ENCODE results near the gene CLEC16A. TPM values are rescaled to one million over a fixed set of nuclear protein-coding genes. Genes with fewer than 3 reads are reported as not detected.

The CLEC16A gene
- total RNA-seq, 2 donors from 2014 or later = 46.6 to 47.6 TPM

- Histone ChIP-seq H3K4me3 (no peak overlapping the region), H3K36me3 (no peaks in the 10 kb centered on the region), H3K27me3 (replicated peaks; ENCODE audit: insufficient read depth) (no peaks in the 10 kb centered on the region), H3K4me1 (ENCODE audit: control insufficient read depth in 1 of 2, low read depth in 2 of 2) (peaks cover 9 to 29% of the 10 kb centered on the region in 2 donors), H3K9me3 (no peaks in the 10 kb centered on the region), H3K27ac (peak overlapping the region in 1 of 2 donors; percentile 34)
- no peak for DNase-seq (ENCODE audit: low spot score)
- TF ChIP-seq CTCF (IDR thresholded peaks at IDR 0.05) = no peak
- peak; percentile 52 for ATAC-seq (ENCODE audit: insufficient number of reproducible peaks, low FRiP score, low read depth)
Observed at GRCh38 chr16:11190588-11191560, 246.5 kb downstream of the CLEC16A start.

- Histone ChIP-seq H3K4me3 (no peak overlapping the region), H3K27me3 (replicated peaks; ENCODE audit: insufficient read depth) (no peaks in the 10 kb centered on the region), H3K4me1 (ENCODE audit: control insufficient read depth in 1 of 2, low read depth in 2 of 2) (peaks cover 9 to 29% of the 10 kb centered on the region in 2 donors), H3K36me3 (no peaks in the 10 kb centered on the region), H3K27ac (no peak overlapping the region), H3K9me3 (no peaks in the 10 kb centered on the region)
- TF ChIP-seq CTCF (IDR thresholded peaks at IDR 0.05) = no peak
- DNase-seq (ENCODE audit: low spot score) = no peak
- no peak for ATAC-seq (ENCODE audit: insufficient number of reproducible peaks, low FRiP score, low read depth)
Observed at GRCh38 chr16:11191665-11192064, 247.3 kb downstream of the CLEC16A start.

- TF ChIP-seq CTCF (IDR thresholded peaks at IDR 0.05) = no peak
- H3K27ac ChIP-seq = no peak overlapping the region
- H3K27me3 ChIP-seq (replicated peaks; ENCODE audit: insufficient read depth) = no peaks in the 10 kb centered on the region
- H3K36me3 ChIP-seq = no peaks in the 10 kb centered on the region
- ATAC-seq (ENCODE audit: insufficient number of reproducible peaks, low FRiP score, low read depth) (no peak), DNase-seq (ENCODE audit: low spot score) (no peak)
- H3K9me3 ChIP-seq = no peaks in the 10 kb centered on the region
- no peak overlapping the region for H3K4me3 ChIP-seq
- H3K4me1 ChIP-seq (ENCODE audit: control insufficient read depth in 1 of 2, low read depth in 2 of 2) = peaks cover 9 to 28% of the 10 kb centered on the region in 2 donors
Observed at GRCh38 chr16:11193494-11193893, 249.1 kb downstream of the CLEC16A start.

- DNase-seq (ENCODE audit: low spot score) = no peak
- Histone ChIP-seq H3K4me3 (no peak overlapping the region), H3K4me1 (ENCODE audit: control insufficient read depth in 1 of 2, low read depth in 2 of 2) (peaks cover 9 to 16% of the 10 kb centered on the region in 2 donors), H3K27ac (no peak overlapping the region), H3K9me3 (no peaks in the 10 kb centered on the region), H3K36me3 (no peaks in the 10 kb centered on the region), H3K27me3 (replicated peaks; ENCODE audit: insufficient read depth) (no peaks in the 10 kb centered on the region)
- TF ChIP-seq CTCF (IDR thresholded peaks at IDR 0.05) = no peak
- ATAC-seq (ENCODE audit: insufficient number of reproducible peaks, low FRiP score, low read depth) = no peak
Observed at GRCh38 chr16:11194913-11195312, 250.5 kb downstream of the CLEC16A start.

GRCh38 chr16:11196286-11196828, 252.0 kb downstream of the CLEC16A start:
- H3K36me3 ChIP-seq = no peaks in the 10 kb centered on the region
- no peak overlapping the region for H3K27ac ChIP-seq

More at GRCh38 chr16:11196286-11196828, 252.0 kb downstream of the CLEC16A start:
- DNase-seq (ENCODE audit: low spot score) (no peak), ATAC-seq (ENCODE audit: insufficient number of reproducible peaks, low FRiP score, low read depth) (no peak)
- Histone ChIP-seq H3K4me3 (no peak overlapping the region), H3K4me1 (ENCODE audit: control insufficient read depth in 1 of 2, low read depth in 2 of 2) (peaks cover 0 to 3% of the 10 kb centered on the region in 2 donors), H3K27me3 (replicated peaks; ENCODE audit: insufficient read depth) (no peaks in the 10 kb centered on the region), H3K9me3 (no peaks in the 10 kb centered on the region)
- TF ChIP-seq CTCF (IDR thresholded peaks at IDR 0.05) = no peak
